GM10847 (cell line): ENCODE data around the gene ADAM22.

Source experiments
- POLR2A ChIP-seq: IDR thresholded peaks from 2 replicates; pipeline ENCODE4 v1.6.1; 2011; ENCODE audit not compliant: insufficient read length; ENCODE audit errors: extremely low read depth

Gene ADAM22

GRCh38 chr7:87933953-87934698 is at the start of gene ADAM22:
ADAM22 (plus strand) TSS chr7:87934251; CDS start chr7:87934466, 215 bp downstream.
- peak; percentile 83 for TF ChIP-seq POLR2A

DNA sequence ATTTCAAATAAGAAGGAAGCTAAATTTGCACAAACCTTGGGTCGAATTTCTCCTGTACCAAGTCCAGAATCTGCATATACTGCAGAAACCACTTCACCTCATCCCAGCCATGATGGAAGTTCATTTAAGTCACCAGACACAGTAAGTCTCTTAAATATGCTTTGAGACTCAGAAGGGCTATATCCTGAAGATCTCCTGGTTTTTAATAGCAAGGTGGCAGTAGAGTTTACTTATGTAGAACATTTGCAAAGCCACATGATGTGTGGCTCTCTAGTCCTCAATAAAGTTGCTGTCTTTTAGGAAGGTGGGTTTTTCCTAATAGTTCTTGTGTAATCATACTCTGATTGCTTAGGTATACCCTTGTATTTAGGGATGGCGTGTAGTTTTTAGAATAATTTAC is 49.0 kb upstream of the ADAM22 start:
- TF ChIP-seq POLR2A, result no peak

DNA sequence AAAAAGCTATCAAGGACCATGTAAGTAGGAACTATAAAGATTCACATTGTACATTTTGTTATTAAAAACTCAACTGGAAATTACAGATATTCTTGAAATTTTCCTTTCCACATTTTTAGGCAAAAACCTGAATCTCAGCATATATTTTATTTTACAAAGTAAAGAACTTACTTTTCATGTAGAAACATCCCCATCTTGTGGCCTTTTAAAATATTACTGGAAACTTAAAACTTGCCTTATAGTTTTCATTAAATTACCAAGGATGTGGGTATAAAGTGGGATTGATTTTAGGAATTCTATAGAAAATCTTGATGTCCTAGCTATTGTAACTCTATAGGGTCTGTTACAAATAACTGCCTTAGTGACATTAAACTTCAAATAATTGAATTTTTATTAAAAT is 47.2 kb upstream of the ADAM22 start:
- TF ChIP-seq POLR2A, result no peak

DNA sequence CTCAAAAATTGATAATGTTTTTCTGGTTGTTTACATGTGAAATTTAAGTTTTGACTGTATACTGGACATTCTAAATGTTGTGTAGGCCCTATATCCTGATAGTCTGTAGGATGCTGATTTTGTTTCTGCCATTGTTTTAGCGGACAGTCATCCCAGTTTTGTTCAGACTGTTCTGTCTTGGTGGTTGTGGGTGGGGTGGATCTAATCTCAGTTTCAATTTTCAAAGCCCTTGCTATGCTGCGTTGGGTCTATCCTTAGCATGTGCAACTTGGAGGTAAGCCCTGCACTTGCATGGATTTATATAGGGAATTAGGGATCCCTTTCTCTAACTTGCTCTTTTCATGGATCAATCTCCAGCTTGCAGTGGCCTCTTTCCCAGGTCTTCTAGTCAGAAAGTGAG is 38.7 kb upstream of the ADAM22 start:
- TF ChIP-seq POLR2A, result no peak

DNA sequence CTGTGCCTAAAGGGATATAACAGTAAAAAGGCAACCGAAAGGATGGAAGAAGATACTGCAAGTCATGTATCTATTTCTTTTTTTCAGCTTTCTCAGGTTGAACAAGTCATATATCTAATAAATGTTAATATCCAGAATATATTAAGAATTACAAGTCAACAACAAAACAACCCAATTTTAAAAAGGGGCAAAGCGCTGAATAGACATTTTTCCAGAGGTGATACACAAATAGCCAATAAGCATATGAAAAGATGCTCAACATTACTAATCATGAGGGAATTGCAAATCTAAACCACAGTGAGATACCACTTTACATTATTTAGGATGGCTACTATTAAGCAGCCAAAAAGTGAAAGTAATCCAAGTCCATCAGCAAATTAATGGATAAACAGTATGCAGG is 34.8 kb upstream of the ADAM22 start:
- no peak for TF ChIP-seq POLR2A

GRCh38 chr7:87912121-87912520 is 21.9 kb upstream of the ADAM22 start:
- TF ChIP-seq POLR2A, result no peak

DNA sequence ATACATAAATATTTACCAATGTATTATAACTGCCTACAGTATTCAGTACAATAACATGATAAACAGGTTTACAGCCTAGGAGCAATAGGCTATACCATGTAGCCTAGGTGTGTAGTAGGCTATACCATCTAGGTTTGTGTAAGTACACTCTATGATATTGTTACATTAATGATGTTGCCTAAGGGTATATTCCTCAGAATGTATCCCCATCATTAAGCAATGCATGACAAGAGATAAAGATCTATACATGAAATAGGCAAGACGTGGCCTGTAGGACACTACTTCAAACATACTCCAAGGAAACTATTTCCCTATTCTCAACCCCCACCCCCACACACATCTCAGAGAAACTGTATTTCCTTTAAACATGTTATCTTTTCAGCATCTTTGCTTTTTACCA is 15.3 kb upstream of the ADAM22 start:
- TF ChIP-seq POLR2A, result no peak

DNA sequence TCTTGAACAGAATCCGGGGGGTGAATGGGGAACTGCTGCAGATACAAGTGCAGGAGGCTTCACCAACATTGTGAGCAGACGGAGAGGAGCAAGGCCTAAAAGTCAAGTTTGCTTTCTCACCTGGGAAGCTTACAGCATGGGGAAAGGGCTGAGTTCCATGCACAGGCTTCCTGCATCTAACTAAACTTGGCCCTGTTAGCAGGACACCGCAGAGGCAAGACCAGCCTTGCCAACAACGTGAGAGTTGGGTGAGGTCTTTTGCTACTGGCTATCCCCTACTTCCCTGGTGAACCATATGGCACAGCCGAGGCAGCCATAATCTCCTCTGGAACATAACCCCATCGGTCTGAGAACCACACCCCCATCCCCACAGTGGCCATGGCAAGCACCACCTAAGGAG is 14.2 kb upstream of the ADAM22 start:
- no peak for TF ChIP-seq POLR2A

GRCh38 chr7:87920578-87920977 is 13.5 kb upstream of the ADAM22 start:
- no peak for TF ChIP-seq POLR2A

- no peak for TF ChIP-seq POLR2A
Measured at GRCh38 chr7:87926581-87927461, 7.2 kb upstream of the ADAM22 start.

DNA sequence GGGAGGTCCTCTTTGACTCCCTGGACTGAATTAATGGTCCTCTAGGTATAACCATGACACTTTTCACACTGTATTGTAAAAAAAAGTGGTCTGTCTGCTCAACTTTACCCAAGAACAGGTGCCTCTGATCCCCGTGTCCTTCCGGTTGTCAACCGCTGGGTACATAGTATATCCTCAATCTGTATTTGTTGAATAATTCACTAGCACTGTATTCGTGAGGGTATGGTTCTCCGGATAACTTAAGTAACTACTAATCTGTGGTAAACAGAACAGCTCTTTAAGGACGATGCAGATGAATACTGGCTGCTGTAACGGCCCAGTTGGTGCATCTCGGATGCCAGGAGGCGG is 472 bp upstream of the ADAM22 start:
- TF ChIP-seq POLR2A, result no peak

GRCh38 chr7:87934699-87935383 is 790 bp downstream of the ADAM22 start:
- TF ChIP-seq POLR2A, result no peak

GRCh38 chr7:87935384-87935706 is 1.3 kb downstream of the ADAM22 start:
- TF ChIP-seq POLR2A, result no peak

DNA sequence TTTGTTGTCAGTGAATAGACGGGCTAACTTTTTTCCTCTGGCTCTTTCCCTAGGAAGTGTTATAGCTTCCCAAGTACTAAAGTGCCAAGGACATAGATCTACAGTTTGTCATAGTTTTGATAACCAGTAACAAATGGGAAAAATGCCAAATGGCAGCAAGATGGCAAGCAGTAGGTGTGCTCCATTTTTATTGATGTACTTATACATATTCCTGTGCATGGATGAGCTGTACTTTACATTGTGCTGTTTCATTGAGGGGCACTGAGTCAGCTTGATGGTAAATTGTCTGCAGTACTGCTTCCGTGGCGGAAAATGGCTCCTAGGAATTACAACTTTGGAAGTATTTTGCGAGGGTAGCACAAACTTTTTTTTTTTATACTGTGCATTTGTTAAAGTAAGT is 7.1 kb downstream of the ADAM22 start:
- TF ChIP-seq POLR2A, result no peak

DNA sequence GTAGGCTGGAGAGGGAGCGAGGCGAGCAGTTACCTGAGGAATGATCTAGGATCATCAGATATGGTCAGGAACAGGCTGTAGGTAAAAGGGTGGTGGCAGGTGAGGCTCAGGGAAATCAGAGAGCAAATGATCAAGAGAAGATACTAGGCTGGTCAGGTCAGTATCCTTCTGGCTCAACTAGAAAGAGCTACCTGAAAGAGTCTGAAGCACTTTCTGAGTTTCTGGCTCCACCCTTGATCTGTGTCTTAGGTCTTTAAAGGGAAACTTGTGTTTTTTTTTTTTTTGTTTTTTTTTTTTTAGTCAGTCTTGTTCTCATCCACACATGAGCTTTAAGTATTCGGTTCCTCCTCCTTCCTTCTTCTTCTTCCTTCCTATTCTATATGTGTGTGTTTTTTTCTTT is 10.5 kb downstream of the ADAM22 start:
- no peak for TF ChIP-seq POLR2A

GRCh38 chr7:87948371-87948770 is 14.3 kb downstream of the ADAM22 start:
- no peak for TF ChIP-seq POLR2A
